GM18873 (cell line): ENCODE measurements around the gene TRAPPC2L.

Experiments used
- ATAC-seq: cut with Tn5 transposase; IDR thresholded peaks from one replicate; pipeline ENCODE4 v1.9.1; 2021; ENCODE audit warnings: mild to moderate bottlenecking, moderate library complexity, moderate number of reproducible peaks; ENCODE audit not compliant: unreplicated experiment, low FRiP score

Gene TRAPPC2L

DNA sequence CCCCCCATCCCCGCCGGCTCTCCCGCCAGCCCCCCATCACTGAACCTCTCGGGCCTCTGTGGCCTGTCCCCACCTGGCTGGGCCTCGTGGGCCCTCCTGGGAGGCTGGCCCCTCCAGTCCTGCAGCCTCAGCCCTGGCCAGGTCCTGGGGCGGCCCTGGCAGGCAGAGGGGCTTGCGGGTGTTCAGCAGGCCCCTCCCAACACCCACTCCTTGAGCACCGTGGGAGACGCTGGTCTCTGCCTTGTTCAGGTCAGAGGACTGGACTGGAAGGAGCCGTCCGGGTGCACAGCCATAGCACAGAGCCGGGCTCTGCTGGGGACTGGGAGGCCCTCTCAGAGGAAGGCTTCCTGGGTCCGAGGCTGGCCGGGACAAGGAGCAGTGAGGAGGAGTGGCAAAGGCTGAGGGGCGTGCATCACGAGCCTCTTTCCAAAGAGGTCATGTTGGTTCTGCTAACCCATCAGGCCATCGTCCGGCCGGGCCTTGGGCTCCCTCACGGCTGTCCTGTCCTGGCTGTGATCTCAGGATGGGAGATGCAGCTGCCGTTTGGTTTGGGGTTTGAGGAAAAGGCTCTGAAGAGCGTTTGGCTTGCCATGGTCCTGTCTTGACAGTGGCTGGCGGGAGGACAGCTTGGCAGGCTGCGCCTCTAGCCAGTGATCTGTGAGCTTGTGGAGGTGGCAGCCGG lies 15.9 kb downstream of the TRAPPC2L start:
- no peak for ATAC-seq

DNA sequence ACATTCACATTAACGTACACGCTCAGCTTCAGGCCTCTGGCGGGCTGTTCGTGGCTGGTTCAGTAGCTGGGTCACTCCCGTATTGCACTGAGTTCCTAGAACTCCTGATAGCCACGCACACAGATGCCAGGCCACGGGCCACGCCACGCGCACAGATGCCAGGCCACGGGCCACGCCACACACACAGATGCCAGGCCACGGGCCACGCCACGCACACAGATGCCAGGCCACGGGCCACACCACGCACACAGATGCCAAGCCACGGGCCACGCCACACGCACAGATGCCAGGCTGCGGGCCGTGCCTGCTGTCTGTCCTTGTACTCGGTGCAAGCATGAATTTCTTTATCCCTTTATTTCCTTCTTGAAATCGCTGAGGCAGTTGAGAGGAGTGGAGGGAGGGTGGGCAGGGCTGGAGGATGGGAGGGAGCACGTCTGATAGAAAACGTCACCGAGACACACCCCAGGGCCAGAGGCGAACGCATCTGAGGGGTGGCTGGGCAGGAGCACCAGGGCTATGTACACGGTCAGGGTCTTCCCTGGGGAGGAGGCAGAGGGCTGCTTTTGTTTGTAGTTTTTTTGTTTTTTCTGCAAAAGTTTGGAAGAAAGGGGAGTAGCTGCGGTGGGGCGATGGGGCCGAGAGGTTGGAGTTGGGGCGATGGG lies 18.1 kb downstream of the TRAPPC2L start:
- ATAC-seq: no peak

DNA sequence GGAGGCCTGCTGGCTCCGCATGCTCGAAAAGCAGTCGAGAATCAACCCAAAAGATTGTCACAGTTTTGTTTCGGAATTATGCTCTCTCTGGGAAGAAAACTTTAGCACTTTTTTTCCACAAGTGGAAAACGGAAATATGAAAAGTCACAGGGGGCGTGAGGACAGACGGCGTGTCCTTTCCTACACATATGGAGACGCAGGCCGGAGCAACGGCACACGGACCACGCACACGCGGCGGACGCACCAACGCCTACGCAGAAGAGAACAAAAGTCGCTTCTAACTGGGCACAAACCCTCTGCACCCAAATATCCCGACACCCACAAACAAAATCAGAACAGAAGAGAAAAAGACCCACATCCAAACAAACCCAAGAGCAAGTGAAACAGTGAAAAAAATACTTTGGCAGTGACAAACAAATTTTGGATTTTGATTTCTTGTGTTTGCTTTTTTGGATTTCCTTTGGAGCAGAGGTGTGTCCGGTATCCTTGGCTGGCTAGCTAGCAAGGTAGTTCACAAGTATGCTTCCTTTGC lies 18.8 kb downstream of the TRAPPC2L start:
- no peak for ATAC-seq

DNA sequence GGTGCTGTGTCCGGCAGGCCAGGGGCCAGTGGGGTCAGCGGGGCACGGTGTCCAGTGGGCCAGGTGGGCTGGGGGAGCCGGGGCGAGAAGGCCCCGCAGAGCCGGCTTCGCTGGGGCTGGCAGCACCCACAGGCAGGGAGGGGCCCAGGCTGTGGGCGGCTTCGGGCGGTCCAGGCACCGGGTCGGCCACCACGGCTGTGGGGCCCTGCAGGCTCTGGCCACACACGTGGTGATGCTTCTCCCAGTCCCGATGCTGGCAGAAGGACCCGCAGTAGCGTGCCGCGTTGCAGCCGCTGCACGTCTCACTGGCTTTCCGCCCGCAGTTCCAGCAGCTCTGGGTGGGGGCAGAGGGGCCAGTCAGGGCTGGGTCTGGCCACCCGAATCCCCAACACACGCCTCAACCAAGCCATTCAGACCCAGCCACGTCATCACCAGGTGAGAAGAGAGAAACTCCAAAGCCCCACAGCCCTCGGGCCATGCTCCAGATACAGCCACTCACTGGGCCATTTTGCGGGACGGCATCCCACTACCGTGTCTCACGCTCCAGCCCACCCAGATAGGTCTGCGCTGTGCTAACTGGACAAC lies 20.1 kb downstream of the TRAPPC2L start:
- ATAC-seq: no peak

DNA sequence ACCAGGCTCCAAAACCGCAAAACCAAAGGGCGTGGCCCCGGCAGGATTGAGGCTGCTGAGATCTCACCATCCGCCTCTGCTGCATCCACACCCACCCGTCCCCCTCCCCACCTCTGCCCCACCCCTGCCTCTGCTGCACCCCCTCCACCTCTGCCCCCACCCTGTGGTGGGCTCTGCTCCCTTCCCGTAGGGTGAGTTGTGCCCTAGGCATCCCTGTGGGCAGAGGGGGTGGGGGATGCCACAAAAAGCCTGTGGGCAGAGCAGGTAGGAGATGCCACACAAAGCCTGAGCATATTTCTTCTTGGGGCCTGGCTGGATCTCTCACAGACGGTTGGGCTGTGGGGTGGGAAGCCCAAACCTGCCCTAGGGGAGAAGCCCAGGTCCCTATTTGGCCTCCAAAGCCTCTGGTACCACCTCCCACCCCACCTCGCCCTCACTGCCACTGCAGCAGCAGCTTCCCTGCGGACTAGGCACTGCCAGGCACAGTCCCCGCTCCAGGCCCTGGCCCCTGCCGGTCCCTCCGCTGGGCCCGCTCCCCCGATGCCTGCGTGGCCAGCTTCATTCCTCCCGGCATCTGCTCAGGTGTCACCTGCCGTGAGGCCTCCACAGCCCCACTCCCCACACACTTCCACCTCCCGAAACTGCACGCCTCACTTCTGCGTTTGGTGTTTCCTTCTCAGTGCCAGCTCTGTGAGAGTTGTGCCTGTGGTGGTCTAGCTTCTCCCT lies 20.8 kb downstream of the TRAPPC2L start:
- no peak for ATAC-seq

DNA sequence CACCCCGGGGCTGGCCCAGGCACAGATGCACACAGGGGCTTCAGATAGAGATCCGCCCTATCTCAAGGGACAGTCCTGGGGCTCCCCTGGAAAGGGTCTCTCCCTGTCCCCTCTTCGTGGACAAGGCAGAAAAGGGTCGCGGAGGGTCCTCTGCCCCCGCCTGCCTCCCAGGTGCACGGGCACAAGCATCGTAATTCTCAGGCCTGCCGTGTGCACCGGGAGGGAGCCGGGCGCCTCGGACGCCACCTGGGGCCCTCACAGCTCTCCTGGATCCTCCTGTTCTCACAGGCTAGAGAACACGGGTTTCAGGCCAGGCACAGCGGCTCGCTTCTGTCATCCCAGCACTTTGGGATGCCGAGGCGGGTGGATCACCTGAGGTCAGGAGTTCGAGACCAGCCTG lies 21.4 kb downstream of the TRAPPC2L start:
- ATAC-seq: no peak

DNA sequence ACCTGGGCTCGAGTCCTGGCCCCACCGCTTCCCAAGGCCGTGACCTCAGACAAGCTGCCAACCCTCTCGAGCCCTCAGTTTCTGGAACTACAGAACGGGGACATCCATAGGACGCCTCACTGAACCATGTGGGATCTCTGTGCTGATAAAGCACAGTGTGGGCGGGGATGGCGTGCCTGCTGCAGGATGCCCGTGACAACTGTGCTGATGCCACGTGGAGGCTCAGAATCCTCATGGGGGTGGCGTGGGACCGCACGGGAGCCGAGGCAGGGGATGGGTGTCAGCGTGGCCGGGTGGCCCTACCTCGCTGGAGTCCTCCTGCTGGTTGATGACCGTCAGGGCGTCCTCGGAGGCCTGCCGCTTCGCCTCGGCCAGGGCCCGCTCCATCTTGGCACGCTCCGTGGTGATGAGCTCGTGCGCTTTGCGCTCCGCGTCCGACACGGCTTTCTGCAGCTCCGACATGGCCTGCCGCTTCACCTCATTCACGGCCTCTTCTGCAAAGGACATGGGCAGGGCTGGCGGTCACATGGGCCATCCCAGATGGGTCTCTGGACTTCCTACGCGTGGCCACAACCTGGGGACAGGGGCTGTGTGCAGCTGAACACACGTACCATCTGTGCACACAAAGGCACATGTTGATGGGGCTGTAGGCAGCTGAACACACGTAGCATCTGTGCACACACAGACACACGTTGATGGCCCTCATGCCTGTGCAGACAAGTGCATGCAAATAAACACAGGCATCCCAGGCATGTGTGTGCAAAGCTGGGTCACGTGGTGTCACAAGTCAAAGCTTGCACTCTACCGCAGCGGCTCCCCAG lies 22.2 kb downstream of the TRAPPC2L start:
- ATAC-seq: no peak

DNA sequence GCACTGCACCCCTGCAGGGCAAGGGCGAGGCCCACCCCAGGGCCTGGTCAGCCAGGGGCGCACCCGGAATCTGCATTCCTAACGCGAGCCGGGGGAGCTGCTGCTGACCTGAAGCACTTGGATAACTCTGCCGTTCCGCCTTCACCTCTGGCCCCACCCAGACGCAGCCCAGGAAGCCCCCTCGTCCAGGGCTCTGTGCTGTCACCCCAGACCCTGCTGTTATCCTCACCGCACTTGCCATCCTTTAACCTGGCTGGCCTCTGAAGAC lies 22.8 kb downstream of the TRAPPC2L start:
- no peak for ATAC-seq

DNA sequence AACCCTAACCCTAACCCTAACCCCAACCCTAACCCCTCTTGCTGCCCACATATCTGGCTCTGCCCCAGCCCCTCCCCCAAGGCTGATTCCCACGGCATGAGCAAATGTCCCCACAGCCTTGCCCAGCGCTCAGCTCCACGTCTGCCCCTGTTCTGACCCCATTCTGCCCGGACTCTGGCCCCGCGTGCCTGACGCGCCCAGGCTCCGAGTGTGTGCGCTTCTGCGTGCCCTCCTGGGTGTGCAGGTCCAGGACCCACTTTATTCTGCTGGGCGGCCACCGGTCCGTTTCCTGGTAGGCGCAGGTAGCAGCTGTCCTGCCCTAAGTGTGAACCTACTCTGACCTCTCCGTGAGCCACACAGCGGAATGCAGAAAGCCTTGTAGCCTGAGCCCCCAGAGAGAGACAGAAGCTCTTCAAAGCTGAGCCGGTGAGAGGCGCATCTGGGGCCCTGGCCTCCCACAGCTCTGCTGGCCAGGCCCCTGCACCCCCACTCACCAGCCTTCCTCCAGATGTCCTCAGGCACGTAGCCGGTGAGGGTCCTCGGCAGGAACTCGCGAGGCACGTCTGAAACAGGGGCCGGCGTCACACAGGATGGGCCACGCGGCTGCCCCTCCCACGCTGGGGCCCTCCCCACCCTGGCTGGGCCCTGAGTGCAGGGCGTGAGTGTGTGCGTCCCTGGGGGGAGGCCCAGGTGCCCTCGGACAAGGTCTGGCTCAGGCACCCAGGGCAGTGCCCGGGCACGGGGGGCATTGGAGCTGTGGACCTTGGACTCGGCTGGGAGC lies 23.5 kb downstream of the TRAPPC2L start:
- ATAC-seq: no peak

DNA sequence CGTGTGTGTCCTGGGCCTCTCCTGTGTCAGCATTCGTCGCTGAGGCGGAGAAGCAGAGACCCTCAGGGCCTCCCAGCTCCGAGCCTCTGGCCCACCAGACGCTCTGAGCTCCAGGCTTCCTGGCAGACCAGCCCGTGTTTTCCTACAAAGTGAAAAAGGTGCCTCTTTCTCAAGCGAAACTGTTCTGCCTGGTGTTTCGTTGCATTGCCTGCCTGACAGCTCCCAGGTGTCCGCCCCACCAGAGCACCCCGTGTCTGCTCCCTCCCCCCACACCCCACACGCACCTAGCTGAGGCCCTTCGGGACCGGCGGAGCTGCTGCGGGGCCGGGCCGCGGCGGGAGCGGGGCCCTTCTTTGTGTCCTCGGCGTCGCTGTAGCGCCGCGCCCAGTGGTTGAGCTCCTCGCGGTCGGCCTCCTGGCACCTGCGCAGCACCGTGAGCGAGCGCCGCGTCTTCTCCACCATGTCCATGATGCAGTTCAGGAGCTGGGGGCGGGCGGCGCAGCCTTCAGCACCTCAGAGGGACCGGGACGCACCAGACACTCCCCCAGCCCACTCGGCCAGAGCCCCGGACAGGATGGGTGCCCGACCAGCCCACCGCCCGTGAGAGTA lies 24.2 kb downstream of the TRAPPC2L start:
- no peak for ATAC-seq

DNA sequence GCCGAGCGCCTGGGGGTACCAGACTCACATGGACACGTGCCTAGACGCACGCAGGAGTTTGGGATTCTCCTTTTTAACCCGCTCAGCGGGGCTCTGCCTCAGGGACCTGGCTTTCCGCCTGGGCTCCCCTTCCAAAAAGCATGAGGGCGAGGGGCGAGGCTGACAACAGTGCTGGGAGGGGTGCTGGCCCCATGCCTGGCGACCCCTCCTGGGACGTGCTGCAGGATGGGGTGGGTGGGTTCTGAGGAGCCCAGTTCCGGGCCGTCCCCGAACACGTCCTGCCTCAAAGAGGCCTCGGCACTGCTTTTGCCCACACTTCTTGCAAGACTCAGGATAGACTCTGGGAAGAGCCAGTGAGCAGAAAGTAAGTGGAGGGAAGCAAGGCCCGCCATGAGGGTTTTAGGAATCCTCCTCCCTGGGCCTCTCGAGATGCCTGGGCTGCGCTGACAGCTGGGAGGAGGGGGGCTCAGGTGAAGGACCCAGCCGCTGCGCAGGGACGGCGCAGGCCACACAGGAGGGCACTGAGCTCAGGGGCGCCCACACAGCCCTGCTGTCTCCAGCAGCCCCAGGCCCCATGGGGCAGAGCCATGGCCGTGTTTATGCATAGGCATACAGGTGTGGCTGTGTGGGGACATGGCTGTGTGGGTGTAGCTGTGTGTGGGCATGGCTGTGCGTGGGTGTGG lies 24.9 kb downstream of the TRAPPC2L start:
- ATAC-seq: no peak

DNA sequence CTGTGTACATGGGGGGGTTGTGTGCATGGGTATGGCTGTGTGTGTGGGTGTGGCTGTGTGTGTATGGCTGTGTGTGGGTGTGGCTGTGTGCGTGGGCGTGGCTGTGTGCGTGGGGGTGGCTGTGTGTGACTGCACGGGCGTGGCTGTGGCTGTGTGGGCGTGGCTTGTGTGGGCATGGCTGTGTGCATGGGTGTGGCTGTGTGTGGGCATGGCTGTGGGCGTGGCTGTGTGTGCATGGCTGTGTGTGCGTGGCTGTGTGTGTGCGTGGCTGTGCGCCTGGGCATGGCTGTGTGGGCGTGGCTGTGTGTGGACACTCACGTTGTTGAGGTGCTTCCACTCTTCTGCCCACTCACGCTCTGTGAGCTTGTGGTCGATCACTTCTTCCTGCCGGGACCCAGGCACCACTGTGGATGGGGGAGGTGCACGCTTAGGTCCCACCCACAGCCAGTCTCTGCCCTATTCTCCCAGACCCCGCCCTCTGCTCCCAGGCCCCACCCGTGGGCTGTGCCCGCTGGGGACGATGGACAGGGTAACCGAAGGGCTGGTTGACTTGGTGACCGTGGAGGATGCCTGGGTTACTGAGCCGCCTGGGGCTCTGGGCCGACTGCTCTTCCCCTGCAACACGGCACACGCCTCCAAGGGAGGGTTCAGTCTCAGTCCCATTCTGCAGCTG lies 25.6 kb downstream of the TRAPPC2L start:
- no peak for ATAC-seq

DNA sequence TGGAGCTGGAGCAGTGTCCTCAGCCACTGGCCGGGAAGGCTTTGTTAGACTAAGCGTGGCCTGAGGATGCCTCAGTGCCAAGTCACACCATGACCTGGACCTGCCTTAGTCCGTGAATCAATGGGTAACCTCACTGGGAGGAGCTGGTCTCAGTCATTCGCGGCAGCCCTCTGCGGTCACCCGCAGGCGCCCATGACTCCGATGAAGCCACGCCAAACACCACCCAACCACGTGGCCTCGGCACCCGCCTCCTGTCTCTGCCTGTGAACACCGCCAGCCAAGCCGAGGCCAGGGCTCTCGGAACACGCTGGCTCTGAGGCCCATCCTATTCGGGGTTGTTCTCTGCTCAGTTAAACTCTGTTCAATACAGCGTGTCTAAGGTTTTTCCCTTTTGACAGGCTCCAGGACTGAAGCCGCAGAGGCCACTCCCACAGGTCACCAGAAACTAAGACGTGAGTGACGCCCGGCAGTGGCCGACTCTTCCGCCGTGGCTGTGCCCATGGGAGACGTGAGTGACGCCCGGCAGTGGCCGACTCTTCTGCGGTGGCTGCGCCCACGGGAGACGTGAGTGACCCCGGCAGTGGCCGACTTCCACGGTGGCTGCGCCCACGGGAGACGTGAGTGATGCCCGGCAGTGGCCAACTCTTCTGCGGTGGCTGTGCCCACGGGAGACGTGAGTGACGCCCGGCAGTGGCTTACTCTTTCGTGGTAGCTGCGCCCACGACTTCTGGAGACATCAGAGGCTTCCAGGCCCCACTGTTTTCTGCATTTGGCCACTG lies 26.4 kb downstream of the TRAPPC2L start:
- no peak for ATAC-seq

DNA sequence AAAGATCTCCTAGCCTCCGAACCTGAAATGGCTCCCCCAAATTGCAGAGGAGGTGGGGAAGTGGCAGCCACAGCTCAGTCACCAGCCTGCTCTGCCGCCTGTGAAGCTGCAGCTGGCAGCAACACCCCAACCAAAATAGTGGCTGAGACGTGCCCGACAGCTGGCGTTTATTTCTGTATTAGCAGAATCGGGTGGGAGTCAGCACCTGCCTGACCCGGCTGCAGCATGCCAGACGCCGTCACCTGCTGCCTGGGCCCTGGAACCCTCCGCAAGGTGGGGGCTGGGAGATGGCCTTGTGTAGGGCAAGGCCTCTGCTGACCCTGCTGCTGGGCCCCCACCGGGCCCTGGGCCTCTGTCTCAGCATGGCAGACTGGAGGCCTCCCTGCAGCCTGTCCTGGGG lies 27.0 kb downstream of the TRAPPC2L start:
- ATAC-seq: no peak

DNA sequence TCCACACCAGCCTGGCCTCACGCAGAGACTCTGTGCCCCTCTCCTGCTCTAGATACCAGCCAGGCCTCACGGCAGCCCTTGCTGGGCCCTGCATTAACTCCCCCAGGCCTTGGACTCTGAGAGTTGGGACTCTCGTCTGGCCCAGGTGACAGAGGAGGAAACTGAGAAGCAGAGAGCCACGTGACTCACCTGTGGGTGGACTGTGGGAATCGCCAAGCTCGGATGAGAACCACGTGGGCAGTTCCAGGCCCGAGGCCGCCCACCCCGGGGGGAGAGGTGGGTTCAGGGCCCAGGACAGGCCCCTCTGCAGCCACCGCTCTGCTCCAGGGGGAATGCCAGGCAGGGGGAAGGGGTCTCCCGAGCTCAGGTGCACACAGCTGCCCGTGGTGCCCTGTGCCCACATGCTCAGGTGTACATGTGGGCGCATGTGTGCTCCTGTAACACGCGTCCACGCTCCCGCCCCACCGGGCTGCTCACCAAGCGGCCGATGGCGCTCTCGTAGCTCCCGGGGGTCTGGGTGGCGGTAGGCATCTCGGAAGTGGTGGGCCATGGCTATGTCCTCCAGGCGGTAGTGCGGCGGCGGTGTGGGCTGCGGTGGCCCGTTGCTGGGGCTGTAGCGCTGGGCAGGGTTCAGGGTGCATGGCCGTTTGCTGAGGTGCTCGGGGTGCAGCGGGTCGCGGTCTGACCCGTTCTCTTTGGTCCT lies 27.8 kb downstream of the TRAPPC2L start:
- ATAC-seq: no peak

DNA sequence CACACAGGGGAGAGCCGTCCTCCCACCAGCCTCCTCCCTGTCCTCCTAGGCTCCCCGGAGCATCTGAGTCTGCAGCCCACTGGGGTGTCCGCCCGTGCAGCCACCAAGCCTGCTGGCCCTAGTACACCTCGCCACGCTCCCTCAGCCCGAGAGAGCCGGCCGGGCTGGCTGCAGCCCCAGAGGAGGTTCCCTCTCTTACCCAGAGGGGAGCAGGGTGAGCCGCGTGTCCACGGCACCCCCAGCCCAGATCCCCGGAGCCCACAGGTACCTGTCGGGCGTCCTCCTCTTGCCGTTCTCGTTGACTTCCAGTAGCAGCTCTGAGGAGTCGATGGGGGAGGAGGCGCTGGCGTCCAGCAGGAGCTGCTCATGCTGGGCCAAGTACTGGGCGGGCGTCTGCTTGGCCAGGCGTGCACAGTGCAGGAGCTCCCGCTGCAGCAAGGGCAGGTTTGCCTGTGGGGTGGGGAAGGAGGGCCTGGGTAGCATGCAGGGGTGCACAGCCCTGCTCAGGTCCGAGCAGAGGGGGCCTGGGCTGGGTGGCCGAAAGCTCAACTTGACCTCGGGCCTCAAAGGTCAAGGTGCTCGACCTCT lies 28.9 kb downstream of the TRAPPC2L start:
- no peak for ATAC-seq
